OCI-LY7 (cell line): ENCODE data around the gene ETFBKMT.

Source experiments
- CTCF ChIP-seq: fragments of 200-600 bp; sonication (generic); conservative IDR thresholded peaks from 2 replicates; pipeline ENCODE4 v1.5.1; 2014; ENCODE audit warnings: mild to moderate bottlenecking, antibody characterized with exemption, low read length, moderate library complexity, mixed read lengths
- EZH2phosphoT487 ChIP-seq: fragments of 200-600 bp; sonication (generic); IDR thresholded peaks from 2 replicates; pipeline ENCODE4 v1.6.1; 2018; ENCODE audit warnings: low read depth, borderline replicate concordance, mild to moderate bottlenecking, mixed run types, antibody characterized with exemption, low read length, moderate library complexity, mixed read lengths

- TF ChIP-seq CTCF (no peak), EZH2phosphoT487 (no peak)
These were observed 53.4 kb downstream of the ETFBKMT start for GRCh38 chr12:31712877-31713276.
